Ovary (tissue), 3 donors: Measurements from ENCODE around the gene EWSR1.
"Not testable (repeated sequence)": the region's sequence is repeated elsewhere in the genome, so short reads cannot be mapped to it uniquely, and the experiment has no call there.

Experiments
- CTCF ChIP-seq, 3 donors: fragments of 450-650 bp in 2 of 3; fragments of 200-600 bp in 1 of 3; IDR thresholded peaks; one replicate each; pipeline versions ENCODE4 v1.5.1 to v1.8.0; 2016 to 2022; ENCODE audit warnings: antibody characterized with exemption in 3 of 3, mild to moderate bottlenecking in 1 of 3
- POLR2A ChIP-seq: fragments of 450-650 bp; IDR thresholded peaks from one replicate; pipeline ENCODE4 v1.6.1; 2017; ENCODE audit warnings: antibody characterized with exemption, mild to moderate bottlenecking, moderate library complexity
- donor health status: DM: no; HTN: no; CAD: no.

- not testable (repeated sequence) for TF ChIP-seq CTCF (IDR thresholded peaks at IDR 0.05); POLR2A
Observed at GRCh38 chr22:29240481-29240880, 27.6 kb upstream of the EWSR1 start.
